Osteocyte (in vitro differentiated cells): Measurements from ENCODE around the gene ALAS1. TPM values are rescaled to one million over a fixed set of nuclear protein-coding genes. Genes with fewer than 3 reads are reported as not detected.

Experiments used
- DNase-seq: peaks from one replicate; pipeline ENCODE4 v3.0.0; 2021; ENCODE audit warnings: mixed read lengths; ENCODE audit not compliant: unreplicated experiment; ENCODE audit errors: extremely low spot score
- H3K27ac Mint-ChIP-seq: one replicate; pipeline ENCODE4 v1.8.0; 2021; ENCODE audit warnings: mild to moderate bottlenecking, mixed read lengths; ENCODE audit not compliant: unreplicated experiment
- H3K27me3 Mint-ChIP-seq: one replicate; pipeline ENCODE4 v1.8.0; 2021; ENCODE audit warnings: mixed read lengths; ENCODE audit not compliant: unreplicated experiment
- H3K36me3 Mint-ChIP-seq: one replicate; pipeline ENCODE4 v1.8.0; 2021; ENCODE audit warnings: mixed read lengths; ENCODE audit not compliant: unreplicated experiment
- H3K4me1 Mint-ChIP-seq: one replicate; pipeline ENCODE4 v1.8.0; 2021; ENCODE audit warnings: mixed read lengths; ENCODE audit not compliant: unreplicated experiment
- H3K4me3 Mint-ChIP-seq: one replicate; pipeline ENCODE4 v1.8.0; 2021; ENCODE audit warnings: mild to moderate bottlenecking, moderate library complexity, mixed read lengths; ENCODE audit not compliant: unreplicated experiment
- H3K9me3 Mint-ChIP-seq: one replicate; pipeline ENCODE4 v1.8.0; 2021; ENCODE audit warnings: mixed read lengths; ENCODE audit not compliant: unreplicated experiment
- CTCF ChIP-seq: fragments of 200-600 bp; sonication (generic); IDR thresholded peaks from 2 replicates; pipeline ENCODE4 v1.5.0; 2021; ENCODE audit warnings: antibody characterized with exemption, mild to moderate bottlenecking, moderate library complexity
- total RNA-seq: library from RNA; stranded (reverse); gene quantifications from 2 replicates; pipeline ENCODE4 v1.2.1, GENCODE V29; 2021

ALAS1 gene
- total RNA-seq, 1 donor from 2014 or later = 36.2 TPM

DNA sequence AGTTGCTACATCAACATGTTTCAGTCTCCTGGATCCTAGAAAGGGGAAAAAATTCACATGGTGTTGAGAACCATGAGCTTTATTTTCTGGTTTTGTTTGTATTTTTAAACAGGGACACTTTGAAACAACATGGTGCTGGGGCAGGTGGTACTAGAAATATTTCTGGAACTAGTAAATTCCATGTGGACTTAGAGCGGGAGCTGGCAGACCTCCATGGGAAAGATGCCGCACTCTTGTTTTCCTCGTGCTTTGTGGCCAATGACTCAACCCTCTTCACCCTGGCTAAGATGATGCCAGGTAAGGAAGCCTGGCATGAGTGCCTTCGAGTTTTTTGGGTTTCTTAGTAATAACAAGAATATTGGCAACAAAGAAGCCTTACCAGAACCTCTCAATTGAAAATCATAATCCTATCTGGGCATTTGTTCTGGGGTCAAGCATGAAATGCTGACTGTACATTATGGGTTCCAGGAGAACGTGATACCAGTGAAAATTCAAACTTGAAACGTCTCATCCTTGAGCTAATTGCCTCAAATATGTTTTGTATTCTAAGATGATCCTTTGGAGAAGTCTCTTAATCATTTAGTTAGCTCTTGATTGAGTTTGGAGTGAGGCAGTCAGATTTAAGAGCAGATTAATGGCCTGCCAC, 7.9 kb downstream of the ALAS1 start:
- TF ChIP-seq CTCF = no peak
- H3K36me3 Mint-ChIP-seq = peaks cover 70% of the 10 kb centered on the region
- no peaks in the 10 kb centered on the region for H3K9me3 Mint-ChIP-seq
- H3K4me3 Mint-ChIP-seq = no peak overlapping the region
- H3K27me3 Mint-ChIP-seq = no peaks in the 10 kb centered on the region
- no peak for DNase-seq
- H3K4me1 Mint-ChIP-seq = no peaks in the 10 kb centered on the region
- no peak overlapping the region for H3K27ac Mint-ChIP-seq

DNA sequence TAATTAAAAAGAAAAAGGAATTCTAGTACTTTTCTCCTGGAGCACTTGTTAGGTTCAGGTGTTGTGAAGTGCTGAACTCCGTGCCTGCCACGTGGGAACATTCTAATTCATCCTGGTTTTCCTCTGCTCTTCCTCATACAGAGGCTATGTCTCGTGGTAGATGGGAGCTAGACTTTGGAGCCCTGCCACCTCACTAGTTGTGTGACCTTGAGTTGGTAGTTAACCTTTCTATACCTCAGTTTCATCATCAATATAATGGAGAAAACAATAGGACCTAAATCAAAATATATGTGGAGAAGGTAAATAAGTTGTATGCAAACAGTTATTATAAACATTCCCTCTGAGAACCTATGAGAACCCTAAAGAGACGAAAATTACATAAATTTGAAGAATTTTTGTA, 10.6 kb downstream of the ALAS1 start:
- no peaks in the 10 kb centered on the region for H3K27me3 Mint-ChIP-seq
- H3K27ac Mint-ChIP-seq = no peak overlapping the region

DNA sequence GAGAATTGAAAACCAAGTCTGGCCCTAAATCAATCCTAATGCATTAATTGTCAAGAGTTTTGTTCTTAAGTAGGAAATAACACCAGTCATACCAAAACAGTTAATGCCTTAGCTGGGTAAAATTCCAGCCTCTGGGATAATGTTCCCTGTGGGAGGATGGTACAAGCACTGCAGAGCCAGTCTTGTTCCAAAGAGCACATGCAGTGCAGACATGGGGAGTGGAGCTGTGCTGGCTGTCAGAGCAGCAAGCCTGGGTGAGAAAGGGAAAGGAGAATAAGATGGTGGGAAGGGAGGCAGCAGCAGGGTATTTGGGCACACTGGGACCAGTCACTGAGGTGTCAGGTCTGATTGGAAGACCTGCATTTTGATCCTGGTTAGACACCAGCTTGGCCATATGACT, 12.1 kb downstream of the ALAS1 start:
- no peak for TF ChIP-seq CTCF
- no peaks in the 10 kb centered on the region for H3K9me3 Mint-ChIP-seq
- H3K36me3 Mint-ChIP-seq = peaks cover 81% of the 10 kb centered on the region
- no peak for DNase-seq
- no peaks in the 10 kb centered on the region for H3K4me1 Mint-ChIP-seq
- H3K27ac Mint-ChIP-seq = no peak overlapping the region
- no peaks in the 10 kb centered on the region for H3K27me3 Mint-ChIP-seq
- no peak overlapping the region for H3K4me3 Mint-ChIP-seq

More for the DNA sequence above, 10.6 kb downstream of the ALAS1 start:
- H3K4me3 Mint-ChIP-seq = no peak overlapping the region
- no peaks in the 10 kb centered on the region for H3K4me1 Mint-ChIP-seq
- peaks cover 79% of the 10 kb centered on the region for H3K36me3 Mint-ChIP-seq
- H3K9me3 Mint-ChIP-seq = no peaks in the 10 kb centered on the region
- no peak for TF ChIP-seq CTCF
- DNase-seq = no peak

DNA sequence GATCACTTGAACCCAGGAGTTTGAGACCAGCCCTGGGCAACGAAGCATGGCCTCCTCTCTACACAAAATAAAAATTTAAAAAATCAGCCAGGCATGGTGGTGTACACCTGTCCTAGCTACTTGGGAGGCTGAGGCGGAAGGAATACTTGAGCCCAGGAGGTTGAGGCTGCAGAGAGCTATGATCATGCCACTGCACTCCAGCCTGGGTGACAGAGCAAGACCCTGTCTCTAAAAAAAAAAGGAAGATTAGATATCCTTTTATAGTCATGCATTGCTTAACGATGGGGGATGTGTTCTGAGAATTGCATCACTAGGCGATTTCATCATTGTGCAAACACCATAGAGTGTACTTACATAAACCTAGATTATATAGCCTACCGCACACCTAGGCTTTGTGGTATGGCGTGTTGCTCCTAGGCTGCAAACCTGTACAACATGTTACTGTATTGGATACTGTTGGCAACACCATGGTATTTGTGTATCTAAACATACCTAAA, 12.6 kb downstream of the ALAS1 start:
- Mint-ChIP-seq H3K4me1 (peaks cover under 1% of the 10 kb centered on the region), H3K4me3 (no peak overlapping the region), H3K9me3 (no peaks in the 10 kb centered on the region), H3K27ac (no peak overlapping the region), H3K36me3 (peaks cover 81% of the 10 kb centered on the region), H3K27me3 (no peaks in the 10 kb centered on the region)
- DNase-seq = no peak
- TF ChIP-seq CTCF = no peak

GRCh38 chr3:52211268-52211891, 13.4 kb downstream of the ALAS1 start:
- peaks cover 75% of the 10 kb centered on the region for H3K36me3 Mint-ChIP-seq
- H3K27me3 Mint-ChIP-seq = no peaks in the 10 kb centered on the region
- no peaks in the 10 kb centered on the region for H3K9me3 Mint-ChIP-seq
- H3K4me3 Mint-ChIP-seq = no peak overlapping the region
- no peak for DNase-seq
- no peak for TF ChIP-seq CTCF
- H3K27ac Mint-ChIP-seq = no peak overlapping the region
- peaks cover 3% of the 10 kb centered on the region for H3K4me1 Mint-ChIP-seq
